HCT116 (cell line): Measurements from ENCODE around the gene RAB36.

Source experiments
- EGR1 ChIP-seq: IDR thresholded peaks from 2 replicates; pipeline ENCODE4 v1.6.1; 2012; ENCODE audit warnings: low read depth
- ELF1 ChIP-seq: IDR thresholded peaks from 2 replicates; pipeline ENCODE4 v1.6.1; 2012; ENCODE audit warnings: low read depth, borderline replicate concordance
- EZH2 ChIP-seq: fragments of 200-600 bp; sonication (generic); IDR thresholded peaks from 2 replicates; pipeline ENCODE4 v1.6.1; 2017; ENCODE audit warnings: antibody characterized with exemption, mixed run types
- EZH2phosphoT487 ChIP-seq: fragments of 200-600 bp; IDR thresholded peaks from 2 replicates; pipeline ENCODE4 v1.6.1; 2018; ENCODE audit warnings: antibody characterized with exemption, borderline replicate concordance
- FOSL1 ChIP-seq: IDR thresholded peaks from 2 replicates; pipeline ENCODE4 v1.6.1; 2012; ENCODE audit warnings: low read depth
- POLR2A ChIP-seq: IDR thresholded peaks from 2 replicates; pipeline ENCODE4 v1.7.0; 2011; ENCODE audit warnings: borderline replicate concordance; ENCODE audit not compliant: insufficient read depth, insufficient read length; ENCODE audit errors: extremely low read depth
- POLR2AphosphoS5 ChIP-seq: IDR thresholded peaks from 2 replicates; pipeline ENCODE4 v1.6.1; 2011; ENCODE audit warnings: mild to moderate bottlenecking, low read depth, low read length, moderate library complexity
- SIN3A ChIP-seq: IDR thresholded peaks from 2 replicates; pipeline ENCODE4 v1.6.1; 2012; ENCODE audit warnings: low read depth
- SP1 ChIP-seq: IDR thresholded peaks from 2 replicates; pipeline ENCODE4 v1.6.1; 2012; ENCODE audit warnings: low read depth
- SRF ChIP-seq: IDR thresholded peaks from 2 replicates; pipeline ENCODE4 v1.6.1; 2012; ENCODE audit warnings: low read depth
- YY1 ChIP-seq: IDR thresholded peaks from 2 replicates; pipeline ENCODE4 v1.6.1; 2011; ENCODE audit warnings: low read length, low read depth, moderate library complexity, mild to moderate bottlenecking; ENCODE audit not compliant: insufficient replicate concordance; ENCODE audit errors: extremely low read depth
- TF ChIP-seq, protein P1 (sequence below), 3 experiments: fragments of 200-600 bp in 1 of 3; sonication (generic) in 1 of 3; IDR thresholded peaks in 2 of 3; conservative IDR thresholded peaks in 1 of 3; 2 replicates each; pipeline ENCODE4 v1.5.1; 2012 to 2017; ENCODE audit warnings: low read depth in 2 of 3, low read length in 2 of 3, antibody characterized with exemption in 1 of 3, borderline replicate concordance in 1 of 3, control low read depth in 1 of 3, mild to moderate bottlenecking in 1 of 3, mixed read lengths in 1 of 3, mixed run types in 1 of 3, moderate library complexity in 1 of 3; ENCODE audit not compliant: insufficient read depth in 1 of 3
- TF ChIP-seq, protein P2 (sequence below): IDR thresholded peaks from 2 replicates; pipeline ENCODE4 v1.6.1; 2012
- TF ChIP-seq, protein P3 (sequence below): IDR thresholded peaks from 2 replicates; pipeline ENCODE4 v1.6.1; 2012; ENCODE audit warnings: low read depth

DNA sequence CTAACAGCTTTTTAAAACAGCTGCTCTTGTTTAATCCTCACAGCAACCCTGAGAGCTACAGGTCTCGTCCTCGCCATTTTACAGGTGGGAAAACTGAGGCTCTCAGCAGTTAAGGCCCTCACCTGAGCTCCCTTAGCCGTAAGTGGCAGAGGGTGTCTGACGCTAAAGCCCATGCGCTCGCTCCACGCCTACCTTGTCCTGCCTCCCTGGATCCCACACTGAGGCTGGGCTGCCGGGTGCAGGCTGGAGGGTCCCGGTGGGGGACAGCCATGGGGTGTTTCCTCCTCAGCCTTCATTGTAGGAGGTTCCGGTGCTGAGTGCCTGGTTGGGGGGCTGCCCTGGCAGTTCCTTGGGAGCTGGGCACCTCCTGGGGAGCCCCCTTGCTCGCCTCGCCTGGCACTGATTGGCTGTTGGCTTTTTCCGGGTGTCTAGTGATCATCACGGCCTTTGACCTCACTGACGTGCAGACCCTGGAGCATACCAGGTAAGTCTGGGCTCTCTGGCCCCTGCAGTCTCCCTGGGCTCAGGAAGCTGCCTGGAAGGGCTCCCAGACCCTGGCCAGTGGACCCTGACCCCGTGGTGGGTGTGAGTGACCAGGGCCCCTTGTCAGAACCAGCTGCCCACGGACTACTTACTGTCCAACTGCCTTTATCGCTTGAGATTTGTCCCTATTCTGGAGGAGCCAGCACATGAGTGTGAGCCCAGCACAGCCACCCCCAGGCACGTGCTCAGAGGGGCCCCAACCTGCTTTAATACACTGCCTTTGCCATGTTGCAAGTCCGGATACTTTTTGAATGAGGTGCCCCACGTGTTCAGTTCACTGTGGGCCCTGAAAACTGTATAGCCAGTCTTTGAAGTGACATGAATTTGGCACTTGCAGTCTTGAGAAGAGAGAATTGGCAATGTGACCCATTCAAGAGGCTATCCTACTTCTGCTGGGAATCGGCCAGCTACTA, 12.6 kb downstream of the RAB36 start:
- TF ChIP-seq YY1 = no peak
- no peak for TF ChIP-seq SIN3A
- TF ChIP-seq EZH2phosphoT487 = no peak
- TF ChIP-seq, protein P1, sequence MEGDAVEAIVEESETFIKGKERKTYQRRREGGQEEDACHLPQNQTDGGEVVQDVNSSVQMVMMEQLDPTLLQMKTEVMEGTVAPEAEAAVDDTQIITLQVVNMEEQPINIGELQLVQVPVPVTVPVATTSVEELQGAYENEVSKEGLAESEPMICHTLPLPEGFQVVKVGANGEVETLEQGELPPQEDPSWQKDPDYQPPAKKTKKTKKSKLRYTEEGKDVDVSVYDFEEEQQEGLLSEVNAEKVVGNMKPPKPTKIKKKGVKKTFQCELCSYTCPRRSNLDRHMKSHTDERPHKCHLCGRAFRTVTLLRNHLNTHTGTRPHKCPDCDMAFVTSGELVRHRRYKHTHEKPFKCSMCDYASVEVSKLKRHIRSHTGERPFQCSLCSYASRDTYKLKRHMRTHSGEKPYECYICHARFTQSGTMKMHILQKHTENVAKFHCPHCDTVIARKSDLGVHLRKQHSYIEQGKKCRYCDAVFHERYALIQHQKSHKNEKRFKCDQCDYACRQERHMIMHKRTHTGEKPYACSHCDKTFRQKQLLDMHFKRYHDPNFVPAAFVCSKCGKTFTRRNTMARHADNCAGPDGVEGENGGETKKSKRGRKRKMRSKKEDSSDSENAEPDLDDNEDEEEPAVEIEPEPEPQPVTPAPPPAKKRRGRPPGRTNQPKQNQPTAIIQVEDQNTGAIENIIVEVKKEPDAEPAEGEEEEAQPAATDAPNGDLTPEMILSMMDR (IDR thresholded peaks at IDR 0.05 in 2 of 3, conservative IDR thresholded peaks at IDR 0.05 in 1 of 3; ENCODE audit: borderline replicate concordance in 1 of 3, insufficient read depth in 1 of 3, low read depth in 2 of 3, low read length in 2 of 3) = no peak
- no peak for TF ChIP-seq EZH2
- no peak for TF ChIP-seq SP1
- TF ChIP-seq EGR1 = no peak
- no peak for TF ChIP-seq POLR2AphosphoS5
- TF ChIP-seq, protein P2, sequence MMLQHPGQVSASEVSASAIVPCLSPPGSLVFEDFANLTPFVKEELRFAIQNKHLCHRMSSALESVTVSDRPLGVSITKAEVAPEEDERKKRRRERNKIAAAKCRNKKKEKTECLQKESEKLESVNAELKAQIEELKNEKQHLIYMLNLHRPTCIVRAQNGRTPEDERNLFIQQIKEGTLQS = no peak
- no peak for TF ChIP-seq ELF1
- TF ChIP-seq SRF = no peak
- TF ChIP-seq POLR2A = no peak
- TF ChIP-seq FOSL1 = no peak
- TF ChIP-seq, protein P3, sequence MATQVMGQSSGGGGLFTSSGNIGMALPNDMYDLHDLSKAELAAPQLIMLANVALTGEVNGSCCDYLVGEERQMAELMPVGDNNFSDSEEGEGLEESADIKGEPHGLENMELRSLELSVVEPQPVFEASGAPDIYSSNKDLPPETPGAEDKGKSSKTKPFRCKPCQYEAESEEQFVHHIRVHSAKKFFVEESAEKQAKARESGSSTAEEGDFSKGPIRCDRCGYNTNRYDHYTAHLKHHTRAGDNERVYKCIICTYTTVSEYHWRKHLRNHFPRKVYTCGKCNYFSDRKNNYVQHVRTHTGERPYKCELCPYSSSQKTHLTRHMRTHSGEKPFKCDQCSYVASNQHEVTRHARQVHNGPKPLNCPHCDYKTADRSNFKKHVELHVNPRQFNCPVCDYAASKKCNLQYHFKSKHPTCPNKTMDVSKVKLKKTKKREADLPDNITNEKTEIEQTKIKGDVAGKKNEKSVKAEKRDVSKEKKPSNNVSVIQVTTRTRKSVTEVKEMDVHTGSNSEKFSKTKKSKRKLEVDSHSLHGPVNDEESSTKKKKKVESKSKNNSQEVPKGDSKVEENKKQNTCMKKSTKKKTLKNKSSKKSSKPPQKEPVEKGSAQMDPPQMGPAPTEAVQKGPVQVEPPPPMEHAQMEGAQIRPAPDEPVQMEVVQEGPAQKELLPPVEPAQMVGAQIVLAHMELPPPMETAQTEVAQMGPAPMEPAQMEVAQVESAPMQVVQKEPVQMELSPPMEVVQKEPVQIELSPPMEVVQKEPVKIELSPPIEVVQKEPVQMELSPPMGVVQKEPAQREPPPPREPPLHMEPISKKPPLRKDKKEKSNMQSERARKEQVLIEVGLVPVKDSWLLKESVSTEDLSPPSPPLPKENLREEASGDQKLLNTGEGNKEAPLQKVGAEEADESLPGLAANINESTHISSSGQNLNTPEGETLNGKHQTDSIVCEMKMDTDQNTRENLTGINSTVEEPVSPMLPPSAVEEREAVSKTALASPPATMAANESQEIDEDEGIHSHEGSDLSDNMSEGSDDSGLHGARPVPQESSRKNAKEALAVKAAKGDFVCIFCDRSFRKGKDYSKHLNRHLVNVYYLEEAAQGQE = no peak
